ENCODE measurements around the gene BSPH1.
A peak's percentile ranks its signal among the peaks of the same experiment; 100 is the strongest.

Gene BSPH1

GRCh38 chr19:47992070-47992469 lies at the start of gene BSPH1:
TSS of gene BSPH1 (minus strand) at chr19:47992170. CDS start at chr19:47992081, 89 bp downstream.
- no peak within 1 kb of the TSS for H3K4me3 Mint-ChIP-seq
- H3K27ac Mint-ChIP-seq: no peak within 1 kb of the TSS
- H3K4me1 Mint-ChIP-seq: no peaks in the 10 kb centered on the region

GRCh38 chr19:48036765-48037164 lies 44.8 kb upstream of the BSPH1 start:
- Mint-ChIP-seq H3K27ac (no peak overlapping the region), H3K4me3 (no peak overlapping the region), H3K9me3 (no peaks in the 10 kb centered on the region), H3K4me1 (no peaks in the 10 kb centered on the region), H3K27me3 (peaks cover 46% of the 10 kb centered on the region)
- DNase-seq (no peak), ATAC-seq (no peak)

More at GRCh38 chr19:47992070-47992469, at the start of gene BSPH1:
- H3K27me3 Mint-ChIP-seq: peaks cover 29% of the 10 kb centered on the region
- DNase-seq (no peak), ATAC-seq (no peak)
- no peaks in the 10 kb centered on the region for H3K9me3 Mint-ChIP-seq

- DNase-seq: no peak
- Mint-ChIP-seq H3K9me3 (no peaks in the 10 kb centered on the region), H3K4me1 (no peaks in the 10 kb centered on the region), H3K27me3 (peaks cover 27% of the 10 kb centered on the region), H3K4me3 (no peak overlapping the region), H3K27ac (no peak overlapping the region)
- ATAC-seq: no peak
Observed at GRCh38 chr19:48033604-48034003, 41.6 kb upstream of the BSPH1 start.

- H3K4me1 Mint-ChIP-seq: no peaks in the 10 kb centered on the region
- ATAC-seq (no peak), DNase-seq (no peak)
- H3K4me3 Mint-ChIP-seq: no peak overlapping the region
- no peak overlapping the region for H3K27ac Mint-ChIP-seq
- H3K9me3 Mint-ChIP-seq: no peaks in the 10 kb centered on the region
- H3K27me3 Mint-ChIP-seq: peaks cover 48% of the 10 kb centered on the region
Observed at GRCh38 chr19:48030073-48030472, 38.1 kb upstream of the BSPH1 start.

GRCh38 chr19:48029431-48029830 lies 37.5 kb upstream of the BSPH1 start:
- Mint-ChIP-seq H3K4me1 (no peaks in the 10 kb centered on the region), H3K27me3 (peaks cover 54% of the 10 kb centered on the region), H3K9me3 (no peaks in the 10 kb centered on the region), H3K4me3 (no peak overlapping the region), H3K27ac (no peak overlapping the region)
- DNase-seq (no peak), ATAC-seq (no peak)

GRCh38 chr19:48025480-48025879 lies 33.5 kb upstream of the BSPH1 start:
- no peak for DNase-seq
- H3K27me3 Mint-ChIP-seq: peaks cover 53% of the 10 kb centered on the region

GRCh38 chr19:48023518-48023917 lies 31.5 kb upstream of the BSPH1 start:
- ATAC-seq (no peak), DNase-seq (no peak)
- H3K9me3 Mint-ChIP-seq: no peaks in the 10 kb centered on the region
- H3K27ac Mint-ChIP-seq: no peak overlapping the region
- H3K27me3 Mint-ChIP-seq: peaks cover 47% of the 10 kb centered on the region
- H3K4me3 Mint-ChIP-seq: no peak overlapping the region
- no peaks in the 10 kb centered on the region for H3K4me1 Mint-ChIP-seq

More at GRCh38 chr19:48025480-48025879, 33.5 kb upstream of the BSPH1 start:
- H3K4me1 Mint-ChIP-seq: no peaks in the 10 kb centered on the region
- H3K27ac Mint-ChIP-seq: no peak overlapping the region
- H3K9me3 Mint-ChIP-seq: no peaks in the 10 kb centered on the region
- ATAC-seq: no peak
- H3K4me3 Mint-ChIP-seq: no peak overlapping the region

- DNase-seq (no peak), ATAC-seq (no peak)
- peaks cover 47% of the 10 kb centered on the region for H3K27me3 Mint-ChIP-seq
- H3K4me1 Mint-ChIP-seq: no peaks in the 10 kb centered on the region
- H3K9me3 Mint-ChIP-seq: no peaks in the 10 kb centered on the region
- H3K27ac Mint-ChIP-seq: no peak overlapping the region
- H3K4me3 Mint-ChIP-seq: no peak overlapping the region
Observed at GRCh38 chr19:48023011-48023410, 31.0 kb upstream of the BSPH1 start.

- no peak for DNase-seq
- Mint-ChIP-seq H3K4me3 (no peak overlapping the region), H3K4me1 (no peaks in the 10 kb centered on the region), H3K27me3 (peaks cover 48% of the 10 kb centered on the region), H3K9me3 (no peaks in the 10 kb centered on the region), H3K27ac (no peak overlapping the region)
- ATAC-seq: no peak
Observed at GRCh38 chr19:48020686-48021085, 28.7 kb upstream of the BSPH1 start.

- DNase-seq (no peak), ATAC-seq (no peak)
- Mint-ChIP-seq H3K27me3 (peaks cover 12% of the 10 kb centered on the region), H3K4me1 (no peaks in the 10 kb centered on the region), H3K27ac (no peak overlapping the region), H3K9me3 (peaks cover 0 to 4% of the 10 kb centered on the region in 2 donors), H3K4me3 (no peak overlapping the region)
Observed at GRCh38 chr19:48010932-48011758, 19.2 kb upstream of the BSPH1 start.

- no peak overlapping the region for H3K27ac Mint-ChIP-seq
- H3K27me3 Mint-ChIP-seq: peaks cover 21% of the 10 kb centered on the region
- peaks cover 0 to 4% of the 10 kb centered on the region in 2 donors for H3K9me3 Mint-ChIP-seq
- ATAC-seq: no peak
- DNase-seq: no peak
- no peak overlapping the region for H3K4me3 Mint-ChIP-seq
- H3K4me1 Mint-ChIP-seq: no peaks in the 10 kb centered on the region
Observed at GRCh38 chr19:48006762-48007161, 14.8 kb upstream of the BSPH1 start.

GRCh38 chr19:48004236-48004635 lies 12.3 kb upstream of the BSPH1 start:
- H3K4me3 Mint-ChIP-seq: no peak overlapping the region
- H3K27ac Mint-ChIP-seq: peak overlapping the region in 1 of 2 donors; percentile 19
- H3K9me3 Mint-ChIP-seq: peaks cover 0 to 4% of the 10 kb centered on the region in 2 donors
- H3K27me3 Mint-ChIP-seq: peaks cover 21% of the 10 kb centered on the region
- no peaks in the 10 kb centered on the region for H3K4me1 Mint-ChIP-seq
- ATAC-seq (no peak), DNase-seq (no peak)

GRCh38 chr19:48000846-48001245 lies 8.9 kb upstream of the BSPH1 start:
- H3K9me3 Mint-ChIP-seq: no peaks in the 10 kb centered on the region

GRCh38 chr19:47998800-47999199 lies 6.8 kb upstream of the BSPH1 start:
- DNase-seq (no peak), ATAC-seq (no peak)
- no peaks in the 10 kb centered on the region for H3K4me1 Mint-ChIP-seq
- no peak overlapping the region for H3K27ac Mint-ChIP-seq
- peaks cover 22% of the 10 kb centered on the region for H3K27me3 Mint-ChIP-seq
- H3K9me3 Mint-ChIP-seq: no peaks in the 10 kb centered on the region
- no peak overlapping the region for H3K4me3 Mint-ChIP-seq

More at GRCh38 chr19:48000846-48001245, 8.9 kb upstream of the BSPH1 start:
- Mint-ChIP-seq H3K27ac (no peak overlapping the region), H3K4me3 (no peak overlapping the region), H3K4me1 (no peaks in the 10 kb centered on the region), H3K27me3 (peaks cover 23% of the 10 kb centered on the region)
- ATAC-seq: no peak
- no peak for DNase-seq

- no peak for ATAC-seq
- H3K9me3 Mint-ChIP-seq: no peaks in the 10 kb centered on the region
Observed at GRCh38 chr19:47996230-47996727, 4.3 kb upstream of the BSPH1 start.

GRCh38 chr19:47994209-47994802 lies 2.3 kb upstream of the BSPH1 start, which contains the start of gene ELSPBP1:
TSS of gene ELSPBP1 (plus strand) at chr19:47994632. CDS start at chr19:48008668, 14,036 bp downstream.
- no peak for ATAC-seq
- Mint-ChIP-seq H3K9me3 (no peaks in the 10 kb centered on the region), H3K27me3 (peaks cover 29% of the 10 kb centered on the region), H3K4me3 (no peak within 1 kb of the TSS), H3K27ac (peak within 1 kb of the TSS in 1 of 2 donors; percentile 33), H3K4me1 (no peaks in the 10 kb centered on the region)
- no peak for DNase-seq

More at GRCh38 chr19:47996230-47996727, 4.3 kb upstream of the BSPH1 start:
- Mint-ChIP-seq H3K4me3 (no peak overlapping the region), H3K27ac (no peak overlapping the region), H3K4me1 (no peaks in the 10 kb centered on the region), H3K27me3 (peaks cover 23% of the 10 kb centered on the region)
- no peak for DNase-seq
